Upper lobe of left lung (tissue), 6 donors: ENCODE data around the gene CD6. TPM values are rescaled to one million over a fixed set of nuclear protein-coding genes. Genes with fewer than 3 reads are reported as not detected.

ENCODE experiments used
- ATAC-seq, 2 donors: fragments of 200-7000 bp; cut with Tn5 transposase; one replicate each; pipeline ENCODE4 v1.9.1; 2022; ENCODE audit warnings: mild to moderate bottlenecking in 2 of 2, moderate library complexity in 2 of 2; ENCODE audit not compliant: low FRiP score in 2 of 2
- DNase-seq, 2 donors: peaks; one replicate each; pipeline ENCODE4 v3.0.0-alpha.2; 2019 to 2020
- H3K27ac ChIP-seq, 4 donors: fragments of 200-600 bp; sonication (generic); one replicate each; pipeline ENCODE4 v1.5.1; 2016 to 2019
- H3K27me3 ChIP-seq, 4 donors: fragments of 200-600 bp; sonication (generic); one replicate each; pipeline ENCODE4 v1.5.1; 2017 to 2019
- H3K36me3 ChIP-seq, 4 donors: fragments of 200-600 bp; sonication (generic); one replicate each; pipeline ENCODE4 v1.5.1; 2016 to 2019
- H3K4me1 ChIP-seq, 4 donors: fragments of 200-600 bp; sonication (generic); one replicate each; pipeline ENCODE4 v1.5.1; 2018 to 2019
- H3K4me3 ChIP-seq, 4 donors: fragments of 200-600 bp; sonication (generic); one replicate each; pipeline ENCODE4 v1.5.1; 2017 to 2019; ENCODE audit warnings: mild to moderate bottlenecking in 2 of 4, moderate library complexity in 1 of 4
- H3K9me3 ChIP-seq, 4 donors: fragments of 200-600 bp; sonication (generic); one replicate each; pipeline ENCODE4 v1.5.1; 2018 to 2019
- EP300 ChIP-seq, 4 donors: sonication (generic); formaldehyde crosslinking; IDR thresholded peaks; one replicate each; pipeline ENCODE4 v1.5.1; 2017; ENCODE audit warnings: antibody characterized with exemption in 4 of 4, control low read depth in 2 of 4
- POLR2A ChIP-seq, 4 donors: fragments of 450-650 bp; IDR thresholded peaks; one replicate each; pipeline ENCODE4 v1.5.1; 2016 to 2017; ENCODE audit warnings: antibody characterized with exemption in 4 of 4, mild to moderate bottlenecking in 2 of 4
- POLR2AphosphoS5 ChIP-seq, 2 donors: sonication (generic); formaldehyde crosslinking; IDR thresholded peaks; one replicate each; pipeline ENCODE4 v1.5.1; 2017; ENCODE audit warnings: antibody characterized with exemption in 2 of 2
- WGBS, 2 donors: methylation state at CpG; one replicate each; pipeline ENCODE4 v1.1.5; 2017 to 2018; 5-methylcytosine and 5-hydroxymethylcytosine counted together
- total RNA-seq, 6 donors: library from RNA; depleted of rRNA in 4 of 6; stranded (reverse); fragments of >200 nt in 4 of 6; gene quantifications; one replicate each; pipeline versions ENCODE4 v1.1.0 to v1.2.1, GENCODE V29; 2016 to 2021
- TF ChIP-seq, protein P1 (sequence below), 6 experiments: fragments of 450-650 bp in 4 of 6; fragments of 200-600 bp in 2 of 6; sonication (generic) in 2 of 6; IDR thresholded peaks; one replicate each; pipeline ENCODE4 v1.5.1; 2016 to 2019; ENCODE audit warnings: antibody characterized with exemption in 6 of 6
- donor health status: DM: no; HTN: no; CAD: no; lungs with moderate emphysema.
- donor health status: DM: no; HTN: yes; CAD: no; lungs with severe emphysema.

The CD6 gene
- total RNA-seq, 6 donors from 2014 or later = 3.8 to 27.2 (median 5.3) TPM

GRCh38 chr11:61001931-61002330 is 30.5 kb downstream of the CD6 start:
- Histone ChIP-seq H3K27me3 (no peaks in the 10 kb centered on the region), H3K36me3 (no peaks in the 10 kb centered on the region), H3K9me3 (no peaks in the 10 kb centered on the region), H3K27ac (no peak overlapping the region), H3K4me3 (no peak overlapping the region), H3K4me1 (peaks cover 0 to 8% (median 0%) of the 10 kb centered on the region in 4 donors)
- ATAC-seq = no peak
- TF ChIP-seq POLR2AphosphoS5 (IDR thresholded peaks at IDR 0.05) = no peak
- no peak for TF ChIP-seq POLR2A (IDR thresholded peaks at IDR 0.05)
- no peak for TF ChIP-seq EP300 (IDR thresholded peaks at IDR 0.05)
- TF ChIP-seq, protein P1, sequence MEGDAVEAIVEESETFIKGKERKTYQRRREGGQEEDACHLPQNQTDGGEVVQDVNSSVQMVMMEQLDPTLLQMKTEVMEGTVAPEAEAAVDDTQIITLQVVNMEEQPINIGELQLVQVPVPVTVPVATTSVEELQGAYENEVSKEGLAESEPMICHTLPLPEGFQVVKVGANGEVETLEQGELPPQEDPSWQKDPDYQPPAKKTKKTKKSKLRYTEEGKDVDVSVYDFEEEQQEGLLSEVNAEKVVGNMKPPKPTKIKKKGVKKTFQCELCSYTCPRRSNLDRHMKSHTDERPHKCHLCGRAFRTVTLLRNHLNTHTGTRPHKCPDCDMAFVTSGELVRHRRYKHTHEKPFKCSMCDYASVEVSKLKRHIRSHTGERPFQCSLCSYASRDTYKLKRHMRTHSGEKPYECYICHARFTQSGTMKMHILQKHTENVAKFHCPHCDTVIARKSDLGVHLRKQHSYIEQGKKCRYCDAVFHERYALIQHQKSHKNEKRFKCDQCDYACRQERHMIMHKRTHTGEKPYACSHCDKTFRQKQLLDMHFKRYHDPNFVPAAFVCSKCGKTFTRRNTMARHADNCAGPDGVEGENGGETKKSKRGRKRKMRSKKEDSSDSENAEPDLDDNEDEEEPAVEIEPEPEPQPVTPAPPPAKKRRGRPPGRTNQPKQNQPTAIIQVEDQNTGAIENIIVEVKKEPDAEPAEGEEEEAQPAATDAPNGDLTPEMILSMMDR (IDR thresholded peaks at IDR 0.05) = no peak
- WGBS, 2 donors = 95 to 97% methylated on average over 3 of the region's 3 CpGs
- no peak for DNase-seq

- no peak overlapping the region for H3K27ac ChIP-seq
- no peaks in the 10 kb centered on the region for H3K9me3 ChIP-seq
- DNase-seq (no peak), ATAC-seq (no peak)
- WGBS, 2 donors = 86 to 91% methylated on average over 7 of the region's 7 CpGs
- TF ChIP-seq POLR2A (IDR thresholded peaks at IDR 0.05) = no peak
- TF ChIP-seq POLR2AphosphoS5 (IDR thresholded peaks at IDR 0.05) = no peak
- TF ChIP-seq EP300 (IDR thresholded peaks at IDR 0.05) = no peak
- TF ChIP-seq, protein P1 (IDR thresholded peaks at IDR 0.05) = no peak
- H3K36me3 ChIP-seq = no peaks in the 10 kb centered on the region
- H3K4me1 ChIP-seq = peaks cover 5 to 14% (median 6%) of the 10 kb centered on the region in 4 donors
- no peak overlapping the region for H3K4me3 ChIP-seq
- H3K27me3 ChIP-seq = peaks cover 0 to 5% (median 2%) of the 10 kb centered on the region in 4 donors
Observed at GRCh38 chr11:61002598-61002997, 31.1 kb downstream of the CD6 start.

GRCh38 chr11:61004180-61004611 is 32.7 kb downstream of the CD6 start:
- TF ChIP-seq EP300 (IDR thresholded peaks at IDR 0.05) = no peak
- TF ChIP-seq, protein P1 (IDR thresholded peaks at IDR 0.05) = no peak
- no peak for TF ChIP-seq POLR2AphosphoS5 (IDR thresholded peaks at IDR 0.05)
- no peak for TF ChIP-seq POLR2A (IDR thresholded peaks at IDR 0.05)
- Histone ChIP-seq H3K36me3 (no peaks in the 10 kb centered on the region), H3K27ac (no peak overlapping the region), H3K4me1 (peaks cover 13 to 25% (median 16%) of the 10 kb centered on the region in 4 donors), H3K4me3 (no peak overlapping the region), H3K9me3 (no peaks in the 10 kb centered on the region), H3K27me3 (peaks cover 0 to 13% (median 5%) of the 10 kb centered on the region in 4 donors)
- ATAC-seq (peak in 1 of 2 donors; percentile 5), DNase-seq (no peak)
- 43 to 62% methylated on average over 10 of the region's 10 CpGs for WGBS, 2 donors

DNA sequence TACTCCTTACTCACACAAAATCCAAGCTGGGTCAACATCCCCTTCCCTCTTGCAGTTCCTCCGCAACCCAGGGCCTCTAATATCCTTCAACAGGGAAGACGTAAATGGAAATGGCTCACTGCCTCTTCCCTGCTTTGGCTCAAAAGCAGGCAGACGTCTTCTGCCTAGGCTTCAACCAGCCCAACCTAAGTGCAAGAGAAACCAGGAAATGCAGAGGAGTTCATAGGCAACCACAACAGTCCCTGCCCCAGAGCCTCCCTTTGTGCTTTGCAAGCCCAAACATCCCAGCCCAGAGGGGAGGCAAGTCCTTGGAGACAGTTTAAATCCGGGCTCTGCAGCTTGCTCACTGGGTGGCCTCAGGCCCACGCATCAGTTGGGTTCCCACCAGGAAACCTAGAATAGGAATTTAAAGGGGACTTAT is 33.3 kb downstream of the CD6 start:
- Histone ChIP-seq H3K4me1 (peaks cover 13 to 25% (median 16%) of the 10 kb centered on the region in 4 donors), H3K27me3 (peaks cover 0 to 13% (median 5%) of the 10 kb centered on the region in 4 donors), H3K36me3 (no peaks in the 10 kb centered on the region), H3K9me3 (no peaks in the 10 kb centered on the region), H3K27ac (no peak overlapping the region), H3K4me3 (no peak overlapping the region)
- DNase-seq = no peak
- no peak for TF ChIP-seq POLR2AphosphoS5 (IDR thresholded peaks at IDR 0.05)
- TF ChIP-seq POLR2A (IDR thresholded peaks at IDR 0.05) = no peak
- TF ChIP-seq, protein P1 (IDR thresholded peaks at IDR 0.05) = no peak
- TF ChIP-seq EP300 (IDR thresholded peaks at IDR 0.05) = no peak
- ATAC-seq = no peak
- WGBS, 2 donors = 69 to 77% methylated on average over 5 of the region's 5 CpGs

- Histone ChIP-seq H3K27ac (peak overlapping the region in 1 of 4 donors; percentile 3), H3K4me3 (peak overlapping the region in 3 of 4 donors; percentile 38 to 53 (median 49)), H3K9me3 (no peaks in the 10 kb centered on the region), H3K27me3 (peaks cover 0 to 13% (median 5%) of the 10 kb centered on the region in 4 donors), H3K36me3 (no peaks in the 10 kb centered on the region), H3K4me1 (peaks cover 14 to 25% (median 20%) of the 10 kb centered on the region in 4 donors)
- TF ChIP-seq POLR2AphosphoS5 (IDR thresholded peaks at IDR 0.05) (no peak), POLR2A (IDR thresholded peaks at IDR 0.05) (no peak), EP300 (IDR thresholded peaks at IDR 0.05) (no peak)
- TF ChIP-seq, protein P1 (IDR thresholded peaks at IDR 0.05) = peak in 1 of 6 experiments; percentile 9
- DNase-seq (peak in 1 of 2 donors; percentile 88), ATAC-seq (peak in 1 of 2 donors; percentile 3)
- 6 to 27% methylated on average over 7 to 9 of the region's 52 CpGs for WGBS, 2 donors
Observed at GRCh38 chr11:61007383-61007955, 36.0 kb downstream of the CD6 start.
